ENCODE data around the gene POLN. TPM values are rescaled to one million over a fixed set of nuclear protein-coding genes. Genes with fewer than 3 reads are reported as not detected.

Gene POLN
- total RNA-seq, 1 experiment from 2014 or later = 3.5 TPM

GRCh38 chr4:2266821-2267220 lies 24.9 kb upstream of the POLN start:
- H3K9me3 Mint-ChIP-seq = no peaks in the 10 kb centered on the region
- ATAC-seq = no peak
- no peak overlapping the region for H3K4me3 Mint-ChIP-seq
- peaks cover 7% of the 10 kb centered on the region for H3K27me3 Mint-ChIP-seq (ENCODE audit: low read depth)
- peaks cover 9% of the 10 kb centered on the region for H3K4me1 Mint-ChIP-seq
- CTCF ChIA-PET = interaction anchor here (0.9 kb wide), 1 partner anchor 47 kb away, joined by 3 read pairs; no protein-coding TSS in a partner anchor
- no peaks in the 10 kb centered on the region for H3K36me3 Mint-ChIP-seq
- TF ChIP-seq ARID4B (CRISPR knock-in tag; IDR thresholded peaks at IDR 0.05; ENCODE audit: borderline replicate concordance) (no peak), NFYB (CRISPR knock-in tag; conservative IDR thresholded peaks at IDR 0.05; ENCODE audit: low read depth) (no peak), FOXJ3 (CRISPR knock-in tag; IDR thresholded peaks at IDR 0.05; ENCODE audit: borderline replicate concordance) (no peak), ATF6 (CRISPR knock-in tag; IDR thresholded peaks at IDR 0.05) (no peak), SOX15 (CRISPR knock-in tag; IDR thresholded peaks at IDR 0.05) (no peak), E2F1 (CRISPR knock-in tag; IDR thresholded peaks at IDR 0.05) (no peak), CTCF (IDR thresholded peaks at IDR 0.05) (no peak), JUN (CRISPR knock-in tag; IDR thresholded peaks at IDR 0.05) (no peak), FOXP1 (CRISPR knock-in tag; IDR thresholded peaks at IDR 0.05; ENCODE audit: borderline replicate concordance) (no peak), ZBTB21 (CRISPR knock-in tag; IDR thresholded peaks at IDR 0.05; ENCODE audit: borderline replicate concordance) (no peak), STAT6 (CRISPR knock-in tag; conservative IDR thresholded peaks at IDR 0.05; ENCODE audit: low read depth) (no peak), NFATC4 (CRISPR knock-in tag; IDR thresholded peaks at IDR 0.05) (no peak), MYBL2 (CRISPR knock-in tag; IDR thresholded peaks at IDR 0.05) (no peak)
- TF ChIP-seq, protein P1, sequence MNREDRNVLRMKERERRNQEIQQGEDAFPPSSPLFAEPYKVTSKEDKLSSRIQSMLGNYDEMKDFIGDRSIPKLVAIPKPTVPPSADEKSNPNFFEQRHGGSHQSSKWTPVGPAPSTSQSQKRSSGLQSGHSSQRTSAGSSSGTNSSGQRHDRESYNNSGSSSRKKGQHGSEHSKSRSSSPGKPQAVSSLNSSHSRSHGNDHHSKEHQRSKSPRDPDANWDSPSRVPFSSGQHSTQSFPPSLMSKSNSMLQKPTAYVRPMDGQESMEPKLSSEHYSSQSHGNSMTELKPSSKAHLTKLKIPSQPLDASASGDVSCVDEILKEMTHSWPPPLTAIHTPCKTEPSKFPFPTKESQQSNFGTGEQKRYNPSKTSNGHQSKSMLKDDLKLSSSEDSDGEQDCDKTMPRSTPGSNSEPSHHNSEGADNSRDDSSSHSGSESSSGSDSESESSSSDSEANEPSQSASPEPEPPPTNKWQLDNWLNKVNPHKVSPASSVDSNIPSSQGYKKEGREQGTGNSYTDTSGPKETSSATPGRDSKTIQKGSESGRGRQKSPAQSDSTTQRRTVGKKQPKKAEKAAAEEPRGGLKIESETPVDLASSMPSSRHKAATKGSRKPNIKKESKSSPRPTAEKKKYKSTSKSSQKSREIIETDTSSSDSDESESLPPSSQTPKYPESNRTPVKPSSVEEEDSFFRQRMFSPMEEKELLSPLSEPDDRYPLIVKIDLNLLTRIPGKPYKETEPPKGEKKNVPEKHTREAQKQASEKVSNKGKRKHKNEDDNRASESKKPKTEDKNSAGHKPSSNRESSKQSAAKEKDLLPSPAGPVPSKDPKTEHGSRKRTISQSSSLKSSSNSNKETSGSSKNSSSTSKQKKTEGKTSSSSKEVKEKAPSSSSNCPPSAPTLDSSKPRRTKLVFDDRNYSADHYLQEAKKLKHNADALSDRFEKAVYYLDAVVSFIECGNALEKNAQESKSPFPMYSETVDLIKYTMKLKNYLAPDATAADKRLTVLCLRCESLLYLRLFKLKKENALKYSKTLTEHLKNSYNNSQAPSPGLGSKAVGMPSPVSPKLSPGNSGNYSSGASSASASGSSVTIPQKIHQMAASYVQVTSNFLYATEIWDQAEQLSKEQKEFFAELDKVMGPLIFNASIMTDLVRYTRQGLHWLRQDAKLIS (CRISPR knock-in tag; IDR thresholded peaks at IDR 0.05; ENCODE audit: borderline replicate concordance) = no peak
- TF ChIP-seq, protein P2, sequence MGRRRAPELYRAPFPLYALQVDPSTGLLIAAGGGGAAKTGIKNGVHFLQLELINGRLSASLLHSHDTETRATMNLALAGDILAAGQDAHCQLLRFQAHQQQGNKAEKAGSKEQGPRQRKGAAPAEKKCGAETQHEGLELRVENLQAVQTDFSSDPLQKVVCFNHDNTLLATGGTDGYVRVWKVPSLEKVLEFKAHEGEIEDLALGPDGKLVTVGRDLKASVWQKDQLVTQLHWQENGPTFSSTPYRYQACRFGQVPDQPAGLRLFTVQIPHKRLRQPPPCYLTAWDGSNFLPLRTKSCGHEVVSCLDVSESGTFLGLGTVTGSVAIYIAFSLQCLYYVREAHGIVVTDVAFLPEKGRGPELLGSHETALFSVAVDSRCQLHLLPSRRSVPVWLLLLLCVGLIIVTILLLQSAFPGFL (CRISPR knock-in tag; IDR thresholded peaks at IDR 0.05; ENCODE audit: borderline replicate concordance) = no peak
- TF ChIP-seq, protein P3, sequence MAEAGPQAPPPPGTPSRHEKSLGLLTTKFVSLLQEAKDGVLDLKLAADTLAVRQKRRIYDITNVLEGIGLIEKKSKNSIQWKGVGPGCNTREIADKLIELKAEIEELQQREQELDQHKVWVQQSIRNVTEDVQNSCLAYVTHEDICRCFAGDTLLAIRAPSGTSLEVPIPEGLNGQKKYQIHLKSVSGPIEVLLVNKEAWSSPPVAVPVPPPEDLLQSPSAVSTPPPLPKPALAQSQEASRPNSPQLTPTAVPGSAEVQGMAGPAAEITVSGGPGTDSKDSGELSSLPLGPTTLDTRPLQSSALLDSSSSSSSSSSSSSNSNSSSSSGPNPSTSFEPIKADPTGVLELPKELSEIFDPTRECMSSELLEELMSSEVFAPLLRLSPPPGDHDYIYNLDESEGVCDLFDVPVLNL (CRISPR knock-in tag; IDR thresholded peaks at IDR 0.05; ENCODE audit: borderline replicate concordance, low read depth) = no peak
- no peak overlapping the region for H3K27ac Mint-ChIP-seq
- POLR2A ChIA-PET = no interaction called here
- no peak for DNase-seq (ENCODE audit: low spot score)

Data from WTC11 (cell line).